Common myeloid progenitor, CD34-positive (primary cell): ENCODE results near the gene POC1A.

ENCODE experiments used
- CTCF ChIA-PET: fragments of 350-600 bp; sonication (Branson Sonifier 250); formaldehyde crosslinking; loops from one replicate; lab custom pipeline; 2021; ENCODE audit warnings: antibody characterized with exemption; lab: Charles Lee
- POLR2A ChIA-PET: fragments of 350-600 bp; sonication (Branson Sonifier 250); formaldehyde crosslinking; loops from one replicate; lab custom pipeline; 2021; ENCODE audit warnings: antibody characterized with exemption; lab: Charles Lee
- DNase-seq, 3 donors: peaks; one replicate each; pipeline versions ENCODE4 v3.0.0 to v3.0.0-alpha.2; 2013
- H3K27ac ChIP-seq, 2 experiments: 1 replicate in 1 of 2; 2 replicates in 1 of 2; pipeline ENCODE4 v1.7.0; 2013; ENCODE audit warnings: inconsistent platforms in 2 of 2, low read length in 2 of 2, mild to moderate bottlenecking in 2 of 2, low read depth in 1 of 2, moderate library complexity in 1 of 2; ENCODE audit not compliant: severe bottlenecking in 2 of 2, insufficient read depth in 1 of 2, poor library complexity in 1 of 2
- H3K27me3 ChIP-seq, 5 experiments: replicated peaks in 2 of 5; 1 replicate in 3 of 5; 2 replicates in 2 of 5; pipeline versions ENCODE4 v1.6.1 to v1.7.0; 2013; ENCODE audit warnings: low read length in 4 of 5, mild to moderate bottlenecking in 2 of 5, moderate library complexity in 2 of 5, inconsistent platforms in 1 of 5; ENCODE audit not compliant: insufficient read depth in 5 of 5, control insufficient read depth in 4 of 5
- H3K36me3 ChIP-seq, 4 experiments: 1 replicate in 2 of 4; 2 replicates in 2 of 4; pipeline versions ENCODE4 v1.6.1 to v1.7.0; 2013; ENCODE audit warnings: low read length in 3 of 4, control low read depth in 1 of 4, mild to moderate bottlenecking in 1 of 4; ENCODE audit not compliant: control insufficient read depth in 4 of 4, insufficient read depth in 4 of 4
- H3K4me1 ChIP-seq, 4 experiments: 1 replicate in 3 of 4; 2 replicates in 1 of 4; pipeline versions ENCODE4 v1.6.1 to v1.7.1; 2013; ENCODE audit warnings: low read length in 3 of 4, mild to moderate bottlenecking in 3 of 4, control low read depth in 1 of 4, inconsistent platforms in 1 of 4, moderate library complexity in 1 of 4; ENCODE audit not compliant: control insufficient read depth in 4 of 4, insufficient read depth in 4 of 4; ENCODE audit errors: control extremely low read depth in 1 of 4
- H3K4me3 ChIP-seq, 7 experiments: 1 replicate in 4 of 7; 2 replicates in 3 of 7; pipeline versions ENCODE4 v1.5.1 to v1.7.0; 2013; ENCODE audit warnings: mild to moderate bottlenecking in 7 of 7, low read length in 6 of 7, moderate library complexity in 6 of 7, inconsistent platforms in 2 of 7, low read depth in 2 of 7, control low read depth in 1 of 7; ENCODE audit not compliant: insufficient read depth in 4 of 7, control insufficient read depth in 1 of 7; ENCODE audit errors: extremely low read depth in 1 of 7
- H3K9me3 ChIP-seq, 5 experiments: 1 replicate in 4 of 5; 2 replicates in 1 of 5; pipeline versions ENCODE4 v1.6.1 to v1.7.1; 2013; ENCODE audit warnings: low read length in 4 of 5, mild to moderate bottlenecking in 2 of 5, inconsistent platforms in 1 of 5, low read depth in 1 of 5, moderate library complexity in 1 of 5; ENCODE audit not compliant: control insufficient read depth in 4 of 5, insufficient read depth in 2 of 5; ENCODE audit errors: control extremely low read depth in 1 of 5
- WGBS: methylation state at CpG from one replicate; pipeline ENCODE4 v1.1.5; 2013; ENCODE audit not compliant: insufficient coverage; 5-methylcytosine and 5-hydroxymethylcytosine counted together

The POC1A gene

GRCh38 chr3:52130966-52131622, 23.1 kb downstream of the POC1A start:
- H3K4me1 ChIP-seq: peaks cover 0 to 17% (median 9%) of the 10 kb centered on the region in 4 experiments
- peaks cover 0 to 37% (median 7%) of the 10 kb centered on the region in 4 experiments for H3K36me3 ChIP-seq
- H3K9me3 ChIP-seq: no peaks in the 10 kb centered on the region
- H3K4me3 ChIP-seq: no peak overlapping the region
- no peak for DNase-seq
- CTCF ChIA-PET: interaction anchor here (1.0 to 1.5 kb wide), 5 partner anchors 9 to 130 kb away, joined by 3 to 5 read pairs (median 3); no protein-coding TSS in a partner anchor
- H3K27me3 ChIP-seq: no peaks in the 10 kb centered on the region
- 90% methylated on average over 7 of the region's 14 CpGs for WGBS
- POLR2A ChIA-PET: no interaction called here
- H3K27ac ChIP-seq: no peak overlapping the region

GRCh38 chr3:52128118-52128683, 26.0 kb downstream of the POC1A start:
- Histone ChIP-seq H3K27me3 (no peaks in the 10 kb centered on the region), H3K4me1 (peaks cover 0 to 6% (median 5%) of the 10 kb centered on the region in 4 experiments), H3K4me3 (no peak overlapping the region), H3K27ac (peak overlapping the region in 1 of 2 experiments; percentile 55), H3K36me3 (peaks cover 0 to 57% (median 10%) of the 10 kb centered on the region in 4 experiments), H3K9me3 (no peaks in the 10 kb centered on the region)
- DNase-seq: peak in 2 of 3 donors; percentile 18 to 21
- ChIA-PET POLR2A (no interaction called here), CTCF (interaction anchor here (1.3 to 1.5 kb wide), 2 partner anchors 11 to 126 kb away, joined by 4 read pairs; no protein-coding TSS in a partner anchor)
- WGBS: 66% methylated on average over 7 of the region's 7 CpGs

GRCh38 chr3:52126500-52126899, 27.7 kb downstream of the POC1A start:
- WGBS: 100% methylated on average over 5 of the region's 6 CpGs
- Histone ChIP-seq H3K9me3 (no peaks in the 10 kb centered on the region), H3K27me3 (no peaks in the 10 kb centered on the region), H3K4me1 (peaks cover 7 to 22% (median 20%) of the 10 kb centered on the region in 4 experiments), H3K27ac (no peak overlapping the region), H3K36me3 (peaks cover 0 to 50% (median 9%) of the 10 kb centered on the region in 4 experiments), H3K4me3 (no peak overlapping the region)
- POLR2A ChIA-PET: no interaction called here
- CTCF ChIA-PET: interaction anchor here (1.1 to 10.2 kb wide), 3 partner anchors 16 to 121 kb away, joined by 3 to 105 read pairs (median 4); partner anchors contain the start of gene DUSP7
- no peak for DNase-seq

- POLR2A ChIA-PET: no interaction called here
- CTCF ChIA-PET: interaction anchor here (1.1 to 10.2 kb wide), 2 partner anchors 71 to 121 kb away, joined by 3 to 105 read pairs; partner anchors contain the start of gene DUSP7
- H3K36me3 ChIP-seq: peaks cover 0 to 47% (median 9%) of the 10 kb centered on the region in 4 experiments
These were observed 28.2 kb downstream of the POC1A start for GRCh38 chr3:52126036-52126435.

GRCh38 chr3:52124766-52125165, 29.5 kb downstream of the POC1A start:
- CTCF ChIA-PET: interaction anchor here (5.9 to 10.2 kb wide), 3 partner anchors 19 to 122 kb away, joined by 35 to 107 read pairs (median 105); partner anchors contain the start of gene DUSP7
- H3K9me3 ChIP-seq: no peaks in the 10 kb centered on the region
- POLR2A ChIA-PET: no interaction called here
- H3K36me3 ChIP-seq: peaks cover 0 to 43% (median 9%) of the 10 kb centered on the region in 4 experiments
- H3K4me1 ChIP-seq: peaks cover 10 to 39% (median 38%) of the 10 kb centered on the region in 4 experiments
- 94% methylated on average over 6 of the region's 8 CpGs for WGBS
- H3K27ac ChIP-seq: no peak overlapping the region
- H3K4me3 ChIP-seq: no peak overlapping the region
- no peak for DNase-seq
- H3K27me3 ChIP-seq: no peaks in the 10 kb centered on the region

More at GRCh38 chr3:52126036-52126435, 28.2 kb downstream of the POC1A start:
- H3K4me1 ChIP-seq: peaks cover 10 to 27% (median 25%) of the 10 kb centered on the region in 4 experiments
- WGBS: 100% methylated on average over 3 of the region's 4 CpGs
- no peak overlapping the region for H3K4me3 ChIP-seq
- no peak overlapping the region for H3K27ac ChIP-seq
- H3K27me3 ChIP-seq: no peaks in the 10 kb centered on the region
- no peak for DNase-seq
- no peaks in the 10 kb centered on the region for H3K9me3 ChIP-seq

GRCh38 chr3:52124126-52124525, 30.1 kb downstream of the POC1A start:
- 95% methylated on average over 2 of the region's 2 CpGs for WGBS
- Histone ChIP-seq H3K4me3 (no peak overlapping the region), H3K27me3 (no peaks in the 10 kb centered on the region), H3K4me1 (peaks cover 10 to 44% (median 40%) of the 10 kb centered on the region in 4 experiments), H3K27ac (no peak overlapping the region), H3K9me3 (no peaks in the 10 kb centered on the region), H3K36me3 (peaks cover 0 to 38% (median 7%) of the 10 kb centered on the region in 4 experiments)
- ChIA-PET CTCF (interaction anchor here (0.8 to 10.2 kb wide), 10 partner anchors 10 to 121 kb away, joined by 3 to 107 read pairs (median 14); partner anchors contain the start of gene DUSP7), POLR2A (no interaction called here)
- no peak for DNase-seq
